GM12801 (cell line): ENCODE results near the gene SNAPC5.

ENCODE experiments used
- CTCF ChIP-seq: IDR thresholded peaks from one replicate; pipeline ENCODE4 v1.5.1; 2011; ENCODE audit warnings: control low read depth; ENCODE audit not compliant: insufficient read length; ENCODE audit errors: extremely low read depth

Gene SNAPC5

GRCh38 chr15:66514586-66514985, 17.0 kb upstream of the SNAPC5 start:
- TF ChIP-seq CTCF = no peak

- TF ChIP-seq CTCF = no peak
Observed at GRCh38 chr15:66508293-66508883, 10.8 kb upstream of the SNAPC5 start.

GRCh38 chr15:66505818-66506217, 8.3 kb upstream of the SNAPC5 start:
- no peak for TF ChIP-seq CTCF

- no peak for TF ChIP-seq CTCF
Observed at GRCh38 chr15:66505430-66505811, 7.9 kb upstream of the SNAPC5 start.

GRCh38 chr15:66504563-66505429, 7.2 kb upstream of the SNAPC5 start, which contains the start of the genes RPL4 and ZWILCH:
TSS of gene RPL4 (minus strand) at chr15:66504855. CDS start at chr15:66504790, 65 bp downstream.
TSS of gene ZWILCH (plus strand) at chr15:66505326. CDS start at chr15:66505339, 13 bp downstream.
- no peak for TF ChIP-seq CTCF

GRCh38 chr15:66503780-66504562, 6.4 kb upstream of the SNAPC5 start:
- TF ChIP-seq CTCF = no peak

GRCh38 chr15:66502491-66502890, 4.9 kb upstream of the SNAPC5 start:
- TF ChIP-seq CTCF = no peak
